Liver (tissue), 9 donors: ENCODE measurements around the gene PCMT1. TPM values are rescaled to one million over a fixed set of nuclear protein-coding genes. Genes with fewer than 3 reads are reported as not detected.

Source experiments
- DNase-seq: peaks from one replicate; pipeline ENCODE4 v3.0.0-alpha.2; 2017; ENCODE audit warnings: low spot score
- H3K27ac ChIP-seq, 2 donors: one replicate each; pipeline ENCODE4 v1.7.0; 2013; ENCODE audit warnings: inconsistent platforms in 2 of 2, low read length in 2 of 2, control low read depth in 1 of 2, low read depth in 1 of 2, mild to moderate bottlenecking in 1 of 2
- H3K27me3 ChIP-seq, 4 donors: one replicate each; pipeline versions ENCODE4 v1.6.1 to v1.7.0; 2013; ENCODE audit warnings: low read length in 3 of 4, inconsistent platforms in 1 of 4, mild to moderate bottlenecking in 1 of 4, moderate library complexity in 1 of 4; ENCODE audit not compliant: control insufficient read depth in 4 of 4, insufficient read depth in 4 of 4
- H3K36me3 ChIP-seq, 4 donors: one replicate each; pipeline versions ENCODE4 v1.6.1 to v1.7.0; 2013; ENCODE audit warnings: low read length in 3 of 4, mild to moderate bottlenecking in 3 of 4, low read depth in 1 of 4, moderate library complexity in 1 of 4; ENCODE audit not compliant: control insufficient read depth in 4 of 4, insufficient read depth in 3 of 4
- H3K4me1 ChIP-seq, 4 donors: one replicate each; pipeline versions ENCODE4 v1.6.1 to v1.7.0; 2013; ENCODE audit warnings: low read length in 3 of 4, mild to moderate bottlenecking in 3 of 4, moderate library complexity in 1 of 4; ENCODE audit not compliant: control insufficient read depth in 4 of 4, insufficient read depth in 4 of 4
- H3K4me3 ChIP-seq, 3 donors: one replicate each; pipeline versions ENCODE4 v1.6.1 to v1.7.0; 2013; ENCODE audit warnings: low read length in 3 of 3, control low read depth in 1 of 3, low read depth in 1 of 3, mild to moderate bottlenecking in 1 of 3
- H3K9ac ChIP-seq, 2 donors: one replicate each; pipeline ENCODE4 v1.7.0; 2013; ENCODE audit warnings: low read length in 2 of 2, mild to moderate bottlenecking in 2 of 2, moderate library complexity in 2 of 2, control low read depth in 1 of 2, low read depth in 1 of 2
- H3K9me3 ChIP-seq, 4 donors: one replicate each; pipeline versions ENCODE4 v1.6.1 to v1.7.0; 2013; ENCODE audit warnings: low read length in 3 of 4; ENCODE audit not compliant: control insufficient read depth in 4 of 4
- EGR1 ChIP-seq, 2 donors: IDR thresholded peaks; 2 replicates each; pipeline ENCODE4 v1.6.1; 2016 to 2018; ENCODE audit warnings: antibody characterized with exemption in 2 of 2, low read depth in 2 of 2
- FOXA1 ChIP-seq: IDR thresholded peaks from 2 replicates; pipeline ENCODE4 v1.6.1; 2016; ENCODE audit warnings: antibody characterized with exemption
- FOXA2 ChIP-seq: IDR thresholded peaks from 2 replicates; pipeline ENCODE4 v1.6.1; 2016; ENCODE audit warnings: antibody characterized with exemption
- GABPA ChIP-seq, 2 donors: IDR thresholded peaks in 1 of 2; conservative IDR thresholded peaks in 1 of 2; 2 replicates each; pipeline ENCODE4 v1.6.1; 2016; ENCODE audit warnings: antibody characterized with exemption in 2 of 2, mild to moderate bottlenecking in 1 of 2, moderate library complexity in 1 of 2
- HNF4G ChIP-seq: IDR thresholded peaks from 2 replicates; pipeline ENCODE4 v1.6.1; 2016; ENCODE audit warnings: antibody characterized with exemption
- JUND ChIP-seq, 2 donors: IDR thresholded peaks; 2 replicates each; pipeline ENCODE4 v1.6.1; 2016; ENCODE audit warnings: antibody characterized with exemption in 2 of 2
- NR2F2 ChIP-seq: IDR thresholded peaks from 2 replicates; pipeline ENCODE4 v1.6.1; 2016; ENCODE audit warnings: antibody characterized with exemption
- RAD21 ChIP-seq, 2 donors: IDR thresholded peaks; 2 replicates each; pipeline ENCODE4 v1.6.1; 2016; ENCODE audit warnings: antibody characterized with exemption in 2 of 2, mild to moderate bottlenecking in 2 of 2
- REST ChIP-seq: IDR thresholded peaks from 2 replicates; pipeline ENCODE4 v1.6.1; 2016; ENCODE audit warnings: antibody characterized with exemption, mild to moderate bottlenecking
- RXRA ChIP-seq, 2 donors: IDR thresholded peaks; 2 replicates each; pipeline ENCODE4 v1.6.1; 2017 to 2018; ENCODE audit warnings: antibody characterized with exemption in 2 of 2, mild to moderate bottlenecking in 1 of 2
- SP1 ChIP-seq: IDR thresholded peaks from 2 replicates; pipeline ENCODE4 v1.6.1; 2018; ENCODE audit warnings: antibody characterized with exemption, mild to moderate bottlenecking
- YY1 ChIP-seq: IDR thresholded peaks from 2 replicates; pipeline ENCODE4 v1.6.1; 2016; ENCODE audit warnings: antibody characterized with exemption, mild to moderate bottlenecking
- WGBS: extraction: QIAGEN DNeasy Blood & Tissue Kit; methylation state at CpG from one replicate; pipeline ENCODE4 v1.1.7; 2013; 5-methylcytosine and 5-hydroxymethylcytosine counted together
- polyA plus RNA-seq, 2 donors: library from polyadenylated mRNA; stranded (reverse) in 1 of 2; unstranded in 1 of 2; fragments of 200-250 nt in 1 of 2; fragments of >200 nt in 1 of 2; fragmentation: Nextera tagmentation in 1 of 2; extraction: Ambion mirVana in 1 of 2; gene quantifications; one replicate each; pipeline versions ENCODE4 v1.2.1 to v1.2.3, GENCODE V29; 2013 to 2015
- total RNA-seq, 2 donors: library from RNA; depleted of rRNA; stranded (reverse); fragments of >200 nt; gene quantifications; one replicate each; pipeline ENCODE4 v1.2.3, GENCODE V29; 2014
- TF ChIP-seq, protein P1 (sequence below): IDR thresholded peaks from 2 replicates; pipeline ENCODE4 v1.6.1; 2016; ENCODE audit warnings: antibody characterized with exemption
- TF ChIP-seq, protein P2 (sequence below): fragments of 150-350 bp; IDR thresholded peaks from 2 replicates; pipeline ENCODE4 v1.5.1; 2017; ENCODE audit warnings: improper control_type of control experiment, low read depth, low read length; ENCODE audit not compliant: missing input control
- TF ChIP-seq, protein P3 (sequence below): IDR thresholded peaks from 2 replicates; pipeline ENCODE4 v1.6.1; 2016; ENCODE audit warnings: antibody characterized with exemption
- TF ChIP-seq, protein P4 (sequence below): IDR thresholded peaks from 2 replicates; pipeline ENCODE4 v1.6.1; 2016; ENCODE audit warnings: antibody characterized with exemption
- donor health status: healthy.
- donor health status: healthy.
- donor health status: healthy.
- donor health status: healthy.
- donor health status: healthy.

Gene PCMT1
- total and polyA plus RNA-seq, 4 donors, result 56.8 to 78.8 (median 75.0) TPM

DNA sequence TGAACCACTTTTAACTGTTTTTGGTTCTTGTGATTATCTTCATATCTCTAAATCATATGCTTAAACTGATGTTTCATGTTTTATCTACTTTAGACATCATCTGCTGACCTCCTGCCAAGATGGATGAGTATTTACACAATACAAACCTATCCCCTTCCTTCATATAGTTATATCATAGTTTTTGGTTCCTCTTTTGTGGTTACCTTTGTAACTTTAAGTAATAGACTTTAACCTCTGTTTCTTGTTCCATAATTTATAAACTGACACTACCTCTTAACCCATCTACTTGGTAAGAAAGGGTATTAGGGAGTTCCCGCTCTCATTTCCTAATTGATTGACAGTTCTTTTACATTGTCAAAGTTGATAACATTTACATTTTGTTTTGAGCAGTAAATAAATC is 11.9 kb downstream of the PCMT1 start:
- no peak overlapping the region for H3K4me3 ChIP-seq
- 88% methylated on average over 1 of the region's 1 CpG for WGBS
- H3K36me3 ChIP-seq, result peaks cover 0 to 4% (median under 1%) of the 10 kb centered on the region in 4 donors
- H3K9me3 ChIP-seq, result peaks cover 0 to 3% (median 2%) of the 10 kb centered on the region in 4 donors
- DNase-seq, result no peak
- no peak overlapping the region for H3K27ac ChIP-seq
- no peaks in the 10 kb centered on the region for H3K27me3 ChIP-seq
- H3K9ac ChIP-seq, result no peak overlapping the region
- no peak for TF ChIP-seq GABPA (IDR thresholded peaks at IDR 0.05 in 1 of 2, conservative IDR thresholded peaks at IDR 0.05 in 1 of 2)
- no peak for TF ChIP-seq YY1
- TF ChIP-seq, protein P1, sequence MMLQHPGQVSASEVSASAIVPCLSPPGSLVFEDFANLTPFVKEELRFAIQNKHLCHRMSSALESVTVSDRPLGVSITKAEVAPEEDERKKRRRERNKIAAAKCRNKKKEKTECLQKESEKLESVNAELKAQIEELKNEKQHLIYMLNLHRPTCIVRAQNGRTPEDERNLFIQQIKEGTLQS, result no peak
- TF ChIP-seq, protein P2, sequence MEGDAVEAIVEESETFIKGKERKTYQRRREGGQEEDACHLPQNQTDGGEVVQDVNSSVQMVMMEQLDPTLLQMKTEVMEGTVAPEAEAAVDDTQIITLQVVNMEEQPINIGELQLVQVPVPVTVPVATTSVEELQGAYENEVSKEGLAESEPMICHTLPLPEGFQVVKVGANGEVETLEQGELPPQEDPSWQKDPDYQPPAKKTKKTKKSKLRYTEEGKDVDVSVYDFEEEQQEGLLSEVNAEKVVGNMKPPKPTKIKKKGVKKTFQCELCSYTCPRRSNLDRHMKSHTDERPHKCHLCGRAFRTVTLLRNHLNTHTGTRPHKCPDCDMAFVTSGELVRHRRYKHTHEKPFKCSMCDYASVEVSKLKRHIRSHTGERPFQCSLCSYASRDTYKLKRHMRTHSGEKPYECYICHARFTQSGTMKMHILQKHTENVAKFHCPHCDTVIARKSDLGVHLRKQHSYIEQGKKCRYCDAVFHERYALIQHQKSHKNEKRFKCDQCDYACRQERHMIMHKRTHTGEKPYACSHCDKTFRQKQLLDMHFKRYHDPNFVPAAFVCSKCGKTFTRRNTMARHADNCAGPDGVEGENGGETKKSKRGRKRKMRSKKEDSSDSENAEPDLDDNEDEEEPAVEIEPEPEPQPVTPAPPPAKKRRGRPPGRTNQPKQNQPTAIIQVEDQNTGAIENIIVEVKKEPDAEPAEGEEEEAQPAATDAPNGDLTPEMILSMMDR, result no peak
- TF ChIP-seq JUND (IDR thresholded peaks at IDR 0.05), result no peak
- TF ChIP-seq FOXA2, result no peak
- no peak for TF ChIP-seq NR2F2
- no peak for TF ChIP-seq EGR1 (IDR thresholded peaks at IDR 0.05; ENCODE audit: low read depth in 2 of 2)
- no peak for TF ChIP-seq REST
- TF ChIP-seq, protein P3, sequence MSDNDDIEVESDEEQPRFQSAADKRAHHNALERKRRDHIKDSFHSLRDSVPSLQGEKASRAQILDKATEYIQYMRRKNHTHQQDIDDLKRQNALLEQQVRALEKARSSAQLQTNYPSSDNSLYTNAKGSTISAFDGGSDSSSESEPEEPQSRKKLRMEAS, result no peak
- no peak for TF ChIP-seq FOXA1
- TF ChIP-seq HNF4G, result no peak
- TF ChIP-seq RXRA (IDR thresholded peaks at IDR 0.05), result no peak
- no peak for TF ChIP-seq SP1
- no peaks in the 10 kb centered on the region for H3K4me1 ChIP-seq

- DNase-seq, result no peak
- H3K27ac ChIP-seq, result no peak overlapping the region
- no peak overlapping the region for H3K9ac ChIP-seq
- no peak for TF ChIP-seq SP1
- no peak for TF ChIP-seq RAD21 (IDR thresholded peaks at IDR 0.05)
- TF ChIP-seq NR2F2, result no peak
- TF ChIP-seq, protein P1, result no peak
- TF ChIP-seq, protein P2, result no peak
- TF ChIP-seq, protein P4, sequence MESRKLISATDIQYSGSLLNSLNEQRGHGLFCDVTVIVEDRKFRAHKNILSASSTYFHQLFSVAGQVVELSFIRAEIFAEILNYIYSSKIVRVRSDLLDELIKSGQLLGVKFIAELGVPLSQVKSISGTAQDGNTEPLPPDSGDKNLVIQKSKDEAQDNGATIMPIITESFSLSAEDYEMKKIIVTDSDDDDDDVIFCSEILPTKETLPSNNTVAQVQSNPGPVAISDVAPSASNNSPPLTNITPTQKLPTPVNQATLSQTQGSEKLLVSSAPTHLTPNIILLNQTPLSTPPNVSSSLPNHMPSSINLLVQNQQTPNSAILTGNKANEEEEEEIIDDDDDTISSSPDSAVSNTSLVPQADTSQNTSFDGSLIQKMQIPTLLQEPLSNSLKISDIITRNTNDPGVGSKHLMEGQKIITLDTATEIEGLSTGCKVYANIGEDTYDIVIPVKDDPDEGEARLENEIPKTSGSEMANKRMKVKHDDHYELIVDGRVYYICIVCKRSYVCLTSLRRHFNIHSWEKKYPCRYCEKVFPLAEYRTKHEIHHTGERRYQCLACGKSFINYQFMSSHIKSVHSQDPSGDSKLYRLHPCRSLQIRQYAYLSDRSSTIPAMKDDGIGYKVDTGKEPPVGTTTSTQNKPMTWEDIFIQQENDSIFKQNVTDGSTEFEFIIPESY, result no peak
- H3K4me3 ChIP-seq, result no peak overlapping the region
- no peaks in the 10 kb centered on the region for H3K4me1 ChIP-seq
- peaks cover 0 to 3% (median 2%) of the 10 kb centered on the region in 4 donors for H3K9me3 ChIP-seq
- no peaks in the 10 kb centered on the region for H3K27me3 ChIP-seq
- H3K36me3 ChIP-seq, result peaks cover 0 to 4% (median 1%) of the 10 kb centered on the region in 4 donors
These were observed 14.3 kb downstream of the PCMT1 start for GRCh38 chr6:149763866-149764265.
